Measurements from ENCODE around the gene CPM. TPM values are rescaled to one million over a fixed set of nuclear protein-coding genes. Genes with fewer than 3 reads are reported as not detected.
"Not testable (repeated sequence)": the region's sequence is repeated elsewhere in the genome, so short reads cannot be mapped to it uniquely, and the experiment has no call there.

Gene CPM
- total and polyA plus RNA-seq, 7 experiments from 2014 or later = 0.06 to 5.9 (median 1.8) TPM

DNA sequence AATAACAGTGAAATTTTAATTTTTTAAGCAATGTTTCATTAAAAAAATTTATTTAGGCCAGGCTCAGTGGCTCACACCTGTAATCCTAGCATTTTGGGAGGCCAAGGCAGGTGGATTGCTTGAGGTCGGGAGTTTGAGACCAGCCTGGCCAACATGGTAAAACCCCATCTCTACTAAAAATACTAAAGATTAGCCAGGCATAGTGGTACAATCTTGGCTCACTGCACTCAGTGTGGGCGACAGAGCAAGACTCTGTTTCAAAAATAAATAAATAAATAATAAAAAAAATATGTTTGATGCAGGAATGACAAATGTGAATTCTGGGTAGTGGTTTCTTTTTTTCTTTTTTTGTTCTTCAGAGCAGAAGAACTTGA is 130.6 kb downstream of the CPM start:
- H3K27ac ChIP-seq (ENCODE audit: low read depth, low read length); intact Hi-C loops (cut with micrococcal nuclease): not testable (repeated sequence)

More for the DNA sequence above, 130.6 kb downstream of the CPM start:
- H3K9me3 Mint-ChIP-seq; CTCF ChIA-PET; H3K27me3 ChIP-seq (ENCODE audit: control insufficient read depth in 2 of 2, insufficient read depth in 2 of 2, low read length in 2 of 2); POLR2A ChIA-PET; H3K4me1 ChIP-seq (ENCODE audit: control insufficient read depth in 2 of 2, insufficient read depth in 2 of 2, low read length in 2 of 2); H3K4me3 ChIP-seq (ENCODE audit: low read length); H3K27ac Mint-ChIP-seq; H3K4me3 Mint-ChIP-seq; H3K36me3 ChIP-seq (ENCODE audit: control insufficient read depth in 2 of 3, insufficient read depth in 3 of 3, low read length in 3 of 3); H3K9me3 ChIP-seq (ENCODE audit: control insufficient read depth in 2 of 3, low read length in 3 of 3); ATAC-seq; DNase-seq; H3K27me3 Mint-ChIP-seq; H3K36me3 Mint-ChIP-seq: not testable (repeated sequence)
- peaks cover 0 to 19% (median 5%) of the 10 kb centered on the region in 7 donors for H3K4me1 Mint-ChIP-seq

Other genes with a start within 250 kb of the CPM start
- gene NUP107, start 246.2 kb downstream of the CPM start, total RNA-seq = 10 to 100 TPM; 45.2 to 80.9 (median 69.0) TPM
- 10 to 100 TPM; 25.5 to 48.9 TPM for gene NUP107, start 246.2 kb downstream of the CPM start, polyA plus RNA-seq
- 10 to 100 TPM in 1 of 5 experiments, 1 to 10 TPM in 4; 9.0 to 12.1 (median 9.2) TPM for gene SLC35E3, start 187.0 kb downstream of the CPM start, total RNA-seq
- 10 to 100 TPM in 1 of 2 donors, 1 to 10 TPM in 1; 4.8 to 11.5 TPM for gene SLC35E3, start 187.0 kb downstream of the CPM start, polyA plus RNA-seq
- 100 to 1,000 TPM in 1 of 5 experiments, 10 to 100 TPM in 4; 77.8 to 271 (median 80.8) TPM for gene MDM2, start 125.0 kb downstream of the CPM start, total RNA-seq
- gene MDM2, start 125.0 kb downstream of the CPM start, polyA plus RNA-seq = 10 to 100 TPM; 14.5 to 23.9 TPM